Progenitor cell of endocrine pancreas (in vitro differentiated cells): ENCODE data around the gene DHCR24. TPM values are rescaled to one million over a fixed set of nuclear protein-coding genes. Genes with fewer than 3 reads are reported as not detected.

Source experiments
- DNase-seq: peaks from one replicate; pipeline ENCODE4 v3.0.0; 2021; ENCODE audit warnings: low spot score; ENCODE audit not compliant: unreplicated experiment
- H3K27ac Mint-ChIP-seq: 2 replicates; pipeline ENCODE4 v1.8.0; 2021; ENCODE audit warnings: mild to moderate bottlenecking, moderate library complexity, mixed read lengths
- H3K27me3 Mint-ChIP-seq: 2 replicates; pipeline ENCODE4 v1.8.0; 2021; ENCODE audit warnings: mixed read lengths
- H3K36me3 Mint-ChIP-seq: 2 replicates; pipeline ENCODE4 v1.8.0; 2022; ENCODE audit warnings: mixed read lengths; ENCODE audit not compliant: insufficient read depth
- H3K4me1 Mint-ChIP-seq: 2 replicates; pipeline ENCODE4 v1.8.0; 2021; ENCODE audit warnings: low read depth, mixed read lengths
- H3K4me3 Mint-ChIP-seq: 2 replicates; pipeline ENCODE4 v1.8.0; 2021; ENCODE audit warnings: low read depth, mild to moderate bottlenecking, moderate library complexity, mixed read lengths
- H3K9me3 Mint-ChIP-seq: 2 replicates; pipeline ENCODE4 v1.8.0; 2021; ENCODE audit warnings: low read depth, mixed read lengths
- CTCF ChIP-seq: fragments of 200-600 bp; sonication (generic); IDR thresholded peaks from one replicate; pipeline ENCODE4 v1.5.0; 2021; ENCODE audit warnings: antibody characterized with exemption, mild to moderate bottlenecking; ENCODE audit not compliant: unreplicated experiment
- total RNA-seq: library from RNA; stranded (reverse); gene quantifications from 2 replicates; pipeline ENCODE4 v1.2.1, GENCODE V29; 2021

Gene DHCR24
- total RNA-seq, 1 donor from 2014 or later: 229 TPM

DNA sequence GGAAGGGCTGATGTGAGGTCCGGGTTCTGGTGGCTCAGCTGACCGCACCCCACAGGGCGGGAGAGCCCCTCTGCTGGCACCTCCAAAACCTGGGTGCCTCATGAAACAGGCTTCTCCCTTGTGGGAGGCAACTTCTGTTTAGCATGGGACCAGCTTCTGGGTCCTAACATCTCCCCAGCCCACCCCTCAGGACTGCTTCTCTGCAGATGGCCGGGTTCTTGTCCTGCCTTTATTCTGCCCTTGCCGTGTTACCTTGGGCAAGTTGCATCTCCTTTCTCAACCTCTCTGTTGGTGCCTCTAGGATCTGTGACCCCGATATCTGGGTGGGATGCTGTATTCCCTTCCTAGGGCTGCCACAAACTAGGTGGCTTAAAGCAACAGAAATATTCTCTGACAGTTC lies 70.9 kb downstream of the DHCR24 start:
- Mint-ChIP-seq H3K9me3 (peaks cover 2% of the 10 kb centered on the region), H3K4me3 (no peak overlapping the region), H3K27ac (no peak overlapping the region), H3K4me1 (peaks cover 5% of the 10 kb centered on the region), H3K36me3 (peaks cover 1% of the 10 kb centered on the region), H3K27me3 (peaks cover 20% of the 10 kb centered on the region)
- no peak for DNase-seq
- TF ChIP-seq CTCF: no peak

DNA sequence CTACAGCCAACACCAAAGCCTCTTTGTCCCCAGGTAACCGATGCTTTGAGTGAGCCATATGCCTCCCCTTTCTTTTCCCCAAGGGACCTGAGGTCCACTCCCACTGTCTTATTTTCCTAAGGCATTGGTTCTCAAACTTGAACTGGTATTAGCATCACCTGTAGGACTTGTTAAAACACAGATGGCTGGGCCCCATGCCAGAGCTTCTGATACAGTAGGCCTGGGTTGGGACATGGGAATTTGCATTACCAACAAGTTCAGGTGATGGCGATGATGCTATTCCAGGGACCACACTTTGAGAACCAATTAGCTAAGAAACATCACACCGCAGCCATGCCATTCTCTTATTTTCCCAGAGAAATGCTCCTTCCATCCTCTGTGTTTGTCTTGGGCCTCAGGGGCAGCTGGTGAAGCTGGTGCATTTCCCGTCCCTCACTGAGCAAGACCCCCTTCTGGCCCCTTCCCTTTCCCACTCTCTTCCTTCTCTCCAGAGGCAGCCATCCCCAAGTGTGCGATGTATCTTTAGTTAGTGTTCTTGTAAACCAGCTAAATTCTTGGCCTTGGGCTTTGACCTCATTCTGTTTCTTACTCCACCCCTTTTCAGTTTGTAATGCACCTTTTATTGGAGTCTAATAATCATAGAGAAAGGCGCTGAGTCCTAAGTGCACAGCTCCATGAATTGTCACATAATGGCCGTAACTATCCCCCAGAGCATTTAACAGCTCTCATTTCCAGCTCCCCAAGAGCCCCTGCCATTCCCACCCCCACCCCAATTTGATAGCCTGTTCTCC lies 71.7 kb downstream of the DHCR24 start:
- DNase-seq: no peak
- no peaks in the 10 kb centered on the region for H3K36me3 Mint-ChIP-seq
- H3K9me3 Mint-ChIP-seq: no peaks in the 10 kb centered on the region
- peaks cover 5% of the 10 kb centered on the region for H3K4me1 Mint-ChIP-seq
- TF ChIP-seq CTCF: no peak
- peaks cover 25% of the 10 kb centered on the region for H3K27me3 Mint-ChIP-seq
- H3K4me3 Mint-ChIP-seq: no peak overlapping the region
- H3K27ac Mint-ChIP-seq: no peak overlapping the region

GRCh38 chr1:54814571-54814970 lies 72.4 kb downstream of the DHCR24 start:
- H3K9me3 Mint-ChIP-seq: no peaks in the 10 kb centered on the region
- no peaks in the 10 kb centered on the region for H3K36me3 Mint-ChIP-seq
- no peak for DNase-seq
- no peak overlapping the region for H3K27ac Mint-ChIP-seq
- peaks cover 6% of the 10 kb centered on the region for H3K4me1 Mint-ChIP-seq
- H3K27me3 Mint-ChIP-seq: peaks cover 28% of the 10 kb centered on the region
- no peak for TF ChIP-seq CTCF
- H3K4me3 Mint-ChIP-seq: no peak overlapping the region

GRCh38 chr1:54814126-54814498 lies 72.9 kb downstream of the DHCR24 start:
- no peak for DNase-seq
- no peaks in the 10 kb centered on the region for H3K36me3 Mint-ChIP-seq
- H3K4me1 Mint-ChIP-seq: peaks cover 6% of the 10 kb centered on the region
- no peak for TF ChIP-seq CTCF
- H3K27me3 Mint-ChIP-seq: peaks cover 28% of the 10 kb centered on the region
- H3K9me3 Mint-ChIP-seq: no peaks in the 10 kb centered on the region
- H3K27ac Mint-ChIP-seq: no peak overlapping the region
- H3K4me3 Mint-ChIP-seq: no peak overlapping the region

DNA sequence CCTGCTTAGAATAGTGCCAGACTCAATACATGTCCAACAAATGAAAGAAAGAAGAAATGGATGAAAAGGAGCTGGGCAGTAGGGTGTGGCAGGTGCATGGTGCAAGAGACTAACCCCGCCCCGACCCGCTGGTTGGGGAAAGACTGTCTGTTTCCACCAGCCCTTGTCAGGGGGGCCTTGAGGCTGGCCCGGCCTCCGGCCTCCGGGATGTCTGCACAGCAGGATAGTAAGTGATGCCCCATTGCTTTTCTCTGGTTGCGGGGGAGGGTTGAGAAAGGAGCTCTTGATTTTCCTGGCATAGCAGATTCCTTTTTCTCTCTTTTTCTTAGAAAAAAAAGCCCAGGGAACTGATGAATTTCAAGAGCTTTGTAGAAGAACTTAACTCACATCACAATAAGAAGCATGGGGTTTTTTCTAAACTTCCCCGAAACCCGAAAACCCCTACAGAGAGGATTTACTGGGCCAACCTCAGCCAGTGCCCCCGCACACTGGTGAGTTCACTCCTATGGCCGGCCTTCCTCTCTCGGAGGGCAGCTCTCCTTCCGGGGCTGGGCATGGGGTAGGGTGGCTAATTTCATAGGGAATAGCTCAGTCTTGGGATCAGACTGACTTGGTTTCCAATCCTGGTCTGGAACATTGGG lies 73.4 kb downstream of the DHCR24 start:
- Mint-ChIP-seq H3K4me1 (peaks cover 1% of the 10 kb centered on the region), H3K36me3 (no peaks in the 10 kb centered on the region), H3K9me3 (no peaks in the 10 kb centered on the region), H3K4me3 (no peak overlapping the region), H3K27ac (no peak overlapping the region), H3K27me3 (peaks cover 28% of the 10 kb centered on the region)
- DNase-seq: no peak
- TF ChIP-seq CTCF: no peak
